Body of pancreas (tissue), 4 donors: Measurements from ENCODE around the gene CEMIP2. TPM values are rescaled to one million over a fixed set of nuclear protein-coding genes. Genes with fewer than 3 reads are reported as not detected.

Experiments used
- ATAC-seq: fragments of 150-250 bp; one replicate; pipeline ENCODE4 v1.9.1; 2016
- DNase-seq, 4 donors: peaks; one replicate each; pipeline ENCODE4 v3.0.0-alpha.2; 2019
- H3K27ac ChIP-seq, 4 donors: fragments of 200-600 bp; sonication (generic); 1 replicate in 3 of 4; 2 replicates in 1 of 4; pipeline versions ENCODE4 v1.5.1 to v1.6.1; 2016 to 2019; ENCODE audit warnings: mild to moderate bottlenecking in 1 of 4, mixed read lengths in 1 of 4, moderate library complexity in 1 of 4
- H3K27me3 ChIP-seq, 2 donors: fragments of 200-600 bp; sonication (generic); one replicate each; pipeline ENCODE4 v1.6.0; 2016; ENCODE audit warnings: mild to moderate bottlenecking in 1 of 2
- H3K36me3 ChIP-seq, 2 donors: fragments of 200-600 bp; sonication (generic); replicated peaks in 1 of 2; 2 replicates each; pipeline ENCODE4 v1.5.1; 2016; ENCODE audit warnings: low read depth in 2 of 2; ENCODE audit not compliant: insufficient read depth in 1 of 2
- H3K4me1 ChIP-seq: fragments of 200-600 bp; sonication (generic); one replicate; pipeline ENCODE4 v1.6.0; 2016
- H3K4me3 ChIP-seq, 2 donors: fragments of 200-600 bp; sonication (generic); 1 replicate in 1 of 2; 2 replicates in 1 of 2; pipeline ENCODE4 v1.5.1; 2016 to 2019
- H3K9me3 ChIP-seq, 3 donors: fragments of 200-600 bp; sonication (generic); 1 replicate in 2 of 3; 2 replicates in 1 of 3; pipeline ENCODE4 v1.5.1; 2016
- POLR2A ChIP-seq, 3 donors: fragments of 450-650 bp; IDR thresholded peaks; one replicate each; pipeline ENCODE4 v1.6.1; 2016; ENCODE audit warnings: antibody characterized with exemption in 3 of 3, mild to moderate bottlenecking in 2 of 3
- WGBS, 2 donors: methylation state at CpG; one replicate each; pipeline ENCODE4 v1.1.5; 2017; 5-methylcytosine and 5-hydroxymethylcytosine counted together
- intact Hi-C: fragments of 100-400 bp; cut with DNase I; formaldehyde crosslinking; loops from one replicate; pipeline ENCODE4 v1.15.1; 2023
- total RNA-seq, 2 donors: library from RNA; depleted of rRNA; stranded (reverse); fragments of >200 nt; gene quantifications; one replicate each; pipeline ENCODE4 v1.1.0, GENCODE V29; 2016
- TF ChIP-seq, protein P1 (sequence below), 7 experiments: fragments of 450-650 bp in 4 of 7; fragments of 200-600 bp in 3 of 7; sonication (generic) in 3 of 7; IDR thresholded peaks; one replicate each; pipeline ENCODE4 v1.5.1; 2016 to 2019; ENCODE audit warnings: antibody characterized with exemption in 7 of 7

Gene CEMIP2
- total RNA-seq, 2 donors from 2014 or later = 28.3 to 33.0 TPM

DNA sequence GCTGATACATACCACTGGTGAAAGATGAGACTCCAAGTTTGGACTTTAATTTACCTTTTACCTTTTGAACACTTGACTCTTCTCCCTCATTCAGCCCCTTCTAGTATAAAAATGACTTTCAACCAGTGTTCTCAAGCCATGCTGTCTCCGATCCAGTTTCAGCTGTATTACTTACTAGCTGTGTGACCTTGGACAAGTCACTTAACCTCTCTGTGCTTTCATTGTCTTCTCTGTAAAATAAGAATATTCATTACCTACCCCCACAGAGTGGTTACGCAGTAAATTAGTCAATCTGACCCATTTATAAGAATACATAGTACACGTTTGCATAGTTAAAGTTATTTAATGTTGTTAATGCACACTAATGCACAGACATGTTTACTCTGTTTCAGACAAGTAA, 12.6 kb upstream of the CEMIP2 start:
- no peak overlapping the region for H3K4me3 ChIP-seq
- no peak for ATAC-seq
- WGBS, 2 donors = 74 to 80% methylated on average over 3 of the region's 3 CpGs
- H3K4me1 ChIP-seq = no peaks in the 10 kb centered on the region
- H3K27me3 ChIP-seq = no peaks in the 10 kb centered on the region
- H3K9me3 ChIP-seq = no peaks in the 10 kb centered on the region
- TF ChIP-seq, protein P1, sequence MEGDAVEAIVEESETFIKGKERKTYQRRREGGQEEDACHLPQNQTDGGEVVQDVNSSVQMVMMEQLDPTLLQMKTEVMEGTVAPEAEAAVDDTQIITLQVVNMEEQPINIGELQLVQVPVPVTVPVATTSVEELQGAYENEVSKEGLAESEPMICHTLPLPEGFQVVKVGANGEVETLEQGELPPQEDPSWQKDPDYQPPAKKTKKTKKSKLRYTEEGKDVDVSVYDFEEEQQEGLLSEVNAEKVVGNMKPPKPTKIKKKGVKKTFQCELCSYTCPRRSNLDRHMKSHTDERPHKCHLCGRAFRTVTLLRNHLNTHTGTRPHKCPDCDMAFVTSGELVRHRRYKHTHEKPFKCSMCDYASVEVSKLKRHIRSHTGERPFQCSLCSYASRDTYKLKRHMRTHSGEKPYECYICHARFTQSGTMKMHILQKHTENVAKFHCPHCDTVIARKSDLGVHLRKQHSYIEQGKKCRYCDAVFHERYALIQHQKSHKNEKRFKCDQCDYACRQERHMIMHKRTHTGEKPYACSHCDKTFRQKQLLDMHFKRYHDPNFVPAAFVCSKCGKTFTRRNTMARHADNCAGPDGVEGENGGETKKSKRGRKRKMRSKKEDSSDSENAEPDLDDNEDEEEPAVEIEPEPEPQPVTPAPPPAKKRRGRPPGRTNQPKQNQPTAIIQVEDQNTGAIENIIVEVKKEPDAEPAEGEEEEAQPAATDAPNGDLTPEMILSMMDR (IDR thresholded peaks at IDR 0.05) = no peak
- TF ChIP-seq POLR2A (IDR thresholded peaks at IDR 0.05) = no peak
- no peaks in the 10 kb centered on the region for H3K36me3 ChIP-seq
- no peak overlapping the region for H3K27ac ChIP-seq
- no peak for DNase-seq
- intact Hi-C loops = no loop called here

DNA sequence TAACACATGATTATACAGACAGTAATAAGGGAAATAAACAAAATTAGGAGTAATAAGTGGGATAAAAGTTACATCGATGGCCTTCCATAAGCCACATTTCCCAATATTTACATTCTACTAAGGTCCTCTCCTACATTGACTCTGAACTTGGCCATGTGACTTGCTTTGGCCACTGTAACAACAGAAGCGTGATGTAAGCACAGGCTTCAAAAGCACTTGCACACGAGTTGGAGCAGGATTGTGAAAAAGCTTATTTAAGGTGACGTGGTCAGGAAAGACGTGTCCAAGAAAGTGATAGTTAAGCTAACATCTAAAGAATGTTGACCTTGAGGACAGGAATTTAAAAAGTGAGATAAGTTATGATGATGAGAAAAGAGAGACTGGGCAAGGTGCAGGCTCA, 9.8 kb upstream of the CEMIP2 start:
- no peak overlapping the region for H3K4me3 ChIP-seq
- no peak for ATAC-seq
- H3K9me3 ChIP-seq = no peaks in the 10 kb centered on the region
- H3K36me3 ChIP-seq = no peaks in the 10 kb centered on the region
- no peaks in the 10 kb centered on the region for H3K27me3 ChIP-seq
- intact Hi-C loops = loop anchor here (10.0 kb wide), 2 partner anchors 53 to 173 kb away; no protein-coding TSS in a partner anchor
- no peak overlapping the region for H3K27ac ChIP-seq
- TF ChIP-seq, protein P1 (IDR thresholded peaks at IDR 0.05) = no peak
- no peak for TF ChIP-seq POLR2A (IDR thresholded peaks at IDR 0.05)
- no peak for DNase-seq
- H3K4me1 ChIP-seq = no peaks in the 10 kb centered on the region
- whole genome bisulfite sequencing, 2 donors = 71 to 79% methylated on average over 5 of the region's 5 CpGs

DNA sequence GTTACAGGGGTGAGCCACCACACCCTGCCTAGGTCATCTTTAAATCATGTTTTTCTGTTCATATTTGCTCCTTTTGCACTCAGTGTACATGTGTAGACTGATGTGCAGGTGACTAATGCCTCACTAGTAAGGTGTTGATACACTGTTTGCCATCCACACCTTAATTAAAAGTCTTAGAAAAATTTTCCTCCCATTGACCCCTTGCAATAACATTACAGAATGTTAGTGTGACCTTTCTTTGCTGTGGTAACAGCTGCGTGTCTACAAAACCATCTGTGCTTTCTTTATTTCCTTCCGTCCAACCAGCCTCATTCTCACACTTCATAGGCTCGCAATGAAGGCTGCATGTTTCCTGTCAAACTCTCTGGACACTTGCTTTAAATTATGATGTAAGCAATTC, 6.6 kb upstream of the CEMIP2 start:
- Histone ChIP-seq H3K27me3 (no peaks in the 10 kb centered on the region), H3K36me3 (no peaks in the 10 kb centered on the region), H3K4me3 (no peak overlapping the region), H3K4me1 (peaks cover 3% of the 10 kb centered on the region), H3K9me3 (no peaks in the 10 kb centered on the region), H3K27ac (no peak overlapping the region)
- DNase-seq = no peak
- WGBS, 2 donors = 63 to 79% methylated on average over 3 of the region's 3 CpGs
- intact Hi-C loops = loop anchor here (10.0 kb wide), 2 partner anchors 50 to 170 kb away; no protein-coding TSS in a partner anchor
- TF ChIP-seq, protein P1 (IDR thresholded peaks at IDR 0.05) = no peak
- no peak for TF ChIP-seq POLR2A (IDR thresholded peaks at IDR 0.05)
- no peak for ATAC-seq

DNA sequence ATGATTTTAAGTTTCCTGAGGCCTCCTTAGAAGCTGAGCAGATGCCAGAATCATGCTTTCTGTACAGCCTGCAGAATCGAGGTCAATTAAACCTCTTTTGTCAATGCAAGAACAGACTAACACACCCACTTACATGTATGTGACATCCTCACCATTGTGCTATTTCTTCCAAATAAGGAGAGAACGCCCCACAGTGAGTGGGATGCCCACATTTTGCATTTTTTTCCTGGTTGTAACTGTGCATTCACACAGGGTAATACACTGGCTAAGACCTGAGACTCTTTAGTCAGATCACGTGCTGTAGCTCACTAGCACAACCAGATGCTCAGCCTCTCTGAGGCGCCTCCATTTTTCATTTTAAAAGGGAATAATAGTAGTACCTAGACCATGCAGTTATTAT, 4.4 kb upstream of the CEMIP2 start:
- TF ChIP-seq POLR2A (IDR thresholded peaks at IDR 0.05) = no peak
- TF ChIP-seq, protein P1 (IDR thresholded peaks at IDR 0.05) = no peak
- no peak for DNase-seq
- Histone ChIP-seq H3K4me3 (no peak overlapping the region), H3K27me3 (no peaks in the 10 kb centered on the region), H3K4me1 (peaks cover 13% of the 10 kb centered on the region), H3K27ac (no peak overlapping the region), H3K9me3 (no peaks in the 10 kb centered on the region), H3K36me3 (no peaks in the 10 kb centered on the region)
- ATAC-seq = no peak
- intact Hi-C loops = loop anchor here (10.0 kb wide), 2 partner anchors 48 to 168 kb away; no protein-coding TSS in a partner anchor
- WGBS, 2 donors = 71 to 77% methylated on average over 4 of the region's 4 CpGs

DNA sequence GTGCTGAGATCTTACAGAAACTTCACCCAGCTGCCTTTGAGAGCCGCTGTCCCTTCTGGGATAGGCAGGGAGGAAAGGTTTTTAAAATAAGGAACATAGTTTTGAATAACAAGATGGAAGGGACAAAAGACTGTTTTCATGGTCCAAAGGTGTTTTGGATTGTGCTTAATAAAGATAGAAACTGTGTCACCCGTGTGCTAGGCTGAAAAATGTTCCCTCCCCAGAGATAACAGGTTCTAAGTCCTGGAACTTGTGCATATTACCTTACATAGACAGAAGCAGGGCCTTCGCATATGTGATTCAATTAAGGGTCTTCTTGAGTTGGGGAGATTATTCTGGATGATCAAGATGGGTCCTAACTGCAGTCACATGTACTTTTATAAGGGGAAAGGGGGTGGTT, 1.9 kb upstream of the CEMIP2 start:
- Histone ChIP-seq H3K27me3 (no peaks in the 10 kb centered on the region), H3K36me3 (no peaks in the 10 kb centered on the region), H3K27ac (peak overlapping the region in 3 of 4 donors; percentile 97 to 99 (median 97)), H3K4me3 (no peak overlapping the region), H3K4me1 (peaks cover 36% of the 10 kb centered on the region), H3K9me3 (no peaks in the 10 kb centered on the region)
- ATAC-seq (no peak), DNase-seq (no peak)
- WGBS, 2 donors = 47 to 56% methylated on average over 3 of the region's 3 CpGs
- intact Hi-C loops = loop anchor here (10.0 kb wide), 2 partner anchors 45 to 165 kb away; no protein-coding TSS in a partner anchor
- TF ChIP-seq, protein P1 (IDR thresholded peaks at IDR 0.05) = no peak
- no peak for TF ChIP-seq POLR2A (IDR thresholded peaks at IDR 0.05)
